NCI-H2196 treated with DMSO at 0.1 percent for 48 hours (cell line): ENCODE data around the gene ZNF471.

Experiments
- DNase-seq: peaks from one replicate; lab custom pipeline; 2025; ENCODE audit not compliant: unreplicated experiment; lab: John Stamatoyannopoulos, UW

ZNF471 gene

DNA sequence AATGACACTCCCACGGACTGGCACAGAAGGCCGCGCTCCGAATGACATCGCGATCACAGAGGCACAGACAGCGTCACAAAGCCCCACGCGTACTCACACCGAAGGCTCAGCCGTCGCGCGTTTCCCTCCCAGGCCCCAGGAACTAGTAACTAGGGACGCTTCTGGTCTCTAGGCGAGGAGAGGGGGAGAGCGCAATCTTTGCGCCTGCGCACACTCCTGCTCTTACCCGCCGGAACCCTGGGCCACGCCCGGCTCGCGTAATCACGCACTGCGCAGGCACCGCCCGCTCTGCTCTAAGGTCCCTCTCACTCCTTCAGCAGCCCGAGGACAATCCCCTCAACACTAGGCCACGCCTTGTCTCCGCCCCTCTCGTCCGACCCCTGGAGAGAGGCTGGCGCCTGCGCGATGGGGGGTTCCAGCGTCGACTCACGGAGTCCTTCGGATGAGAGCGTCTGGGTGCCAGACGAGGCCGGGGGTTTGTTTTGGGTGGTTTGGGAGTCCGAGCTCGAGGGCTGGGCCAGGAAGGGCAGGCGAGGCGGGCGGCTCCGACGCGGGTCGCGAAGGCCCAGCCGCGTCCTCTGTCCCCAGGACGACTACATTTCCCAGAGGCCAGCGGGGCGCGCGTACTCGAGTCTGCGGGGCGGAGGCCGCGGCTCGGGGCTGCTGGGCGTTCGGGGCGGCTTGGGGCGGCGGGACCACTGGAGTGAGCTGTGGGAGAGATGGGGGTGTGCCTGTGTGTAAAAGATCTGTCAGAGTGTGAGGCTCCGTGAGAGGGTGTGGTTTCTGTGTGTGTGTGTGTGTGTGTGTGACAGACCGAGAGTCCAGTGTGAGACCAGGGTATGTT lies at the start of gene ZNF471:
Gene ZNF471, plus strand, starts transcription at position 410 of the 844 bp plus-strand sequence. CDS start 3,717 bp downstream, outside the sequence.
- peak; percentile 96 for DNase-seq

DNA sequence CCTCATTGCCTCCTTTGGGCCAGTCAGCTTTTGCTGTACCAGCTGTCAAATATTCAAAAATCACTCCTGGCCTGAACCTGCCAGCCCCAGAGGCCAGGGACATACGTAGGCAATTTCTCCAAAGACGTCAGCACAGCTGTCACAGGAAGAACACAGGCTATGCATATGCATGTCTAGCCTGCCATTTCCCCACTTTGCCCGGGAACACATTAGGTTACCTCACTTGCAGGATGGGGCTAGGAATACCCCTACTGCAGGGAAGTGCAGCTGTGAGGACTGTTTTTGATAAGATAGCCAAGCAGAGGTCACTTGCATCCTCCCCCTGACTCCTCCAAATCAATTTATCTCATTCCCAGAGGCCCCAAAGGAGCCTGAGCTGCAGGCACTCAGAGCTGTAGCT lies 33.3 kb upstream of the ZNF471 start:
- DNase-seq, result no peak

DNA sequence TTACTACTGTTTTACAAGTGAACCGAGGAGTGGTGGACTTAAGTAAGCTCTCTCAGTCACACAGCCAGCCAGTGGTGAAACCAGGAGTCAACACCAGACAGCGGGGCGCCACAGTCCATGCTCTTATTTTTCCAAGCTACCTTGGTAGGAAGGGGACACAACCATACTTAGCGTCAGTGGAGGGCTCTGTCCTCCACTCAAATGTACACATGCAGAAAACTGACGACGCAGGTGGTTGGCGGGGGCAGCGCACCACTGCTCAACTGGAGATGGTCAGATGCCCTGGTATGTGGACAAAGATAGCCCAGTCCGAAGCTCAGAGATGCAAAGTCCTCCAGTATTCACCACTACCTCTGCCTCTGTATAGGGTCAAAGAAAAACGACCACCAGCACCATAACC lies 31.6 kb upstream of the ZNF471 start:
- DNase-seq, result no peak

DNA sequence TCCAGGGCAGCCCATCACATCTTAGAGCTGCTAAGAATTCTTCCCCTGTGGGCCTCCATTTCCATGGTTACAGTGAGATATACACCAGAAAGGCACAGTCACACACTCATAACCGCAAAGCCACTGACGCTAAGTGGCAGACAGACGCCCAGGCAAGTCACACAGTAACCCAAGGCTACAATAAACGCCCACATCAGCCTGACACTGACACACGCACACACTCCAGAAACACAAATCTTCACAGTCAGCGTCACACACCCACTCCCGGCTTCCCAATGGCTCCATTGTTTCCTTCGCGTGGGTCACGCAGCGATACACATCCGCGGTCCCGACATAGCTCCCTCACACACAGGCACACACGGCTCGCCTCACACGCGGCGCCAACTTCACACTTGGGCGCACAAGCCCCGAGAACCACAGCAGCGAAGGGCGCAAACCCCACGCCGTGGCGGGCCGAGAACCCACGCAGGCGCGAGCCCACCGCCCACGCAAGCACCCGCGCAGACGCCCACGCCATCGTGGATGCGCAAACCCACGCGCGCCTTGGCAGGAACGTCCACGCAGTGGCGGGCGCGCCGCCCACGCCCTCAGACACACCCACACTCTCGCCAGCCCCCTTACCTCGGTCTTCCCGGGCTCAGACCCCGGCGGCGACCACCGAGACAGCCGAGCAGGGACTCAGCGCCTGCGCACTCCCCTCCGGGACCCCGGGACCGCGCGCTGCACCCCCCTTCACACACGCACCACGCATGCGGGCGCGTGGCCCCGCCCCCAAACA lies 30.8 kb upstream of the ZNF471 start, which contains the start of gene ZNF667:
Gene ZNF667, minus strand, starts transcription at position 695 of the 778 bp plus-strand sequence. CDS start 14,975 bp downstream, outside the sequence.
- no peak for DNase-seq

DNA sequence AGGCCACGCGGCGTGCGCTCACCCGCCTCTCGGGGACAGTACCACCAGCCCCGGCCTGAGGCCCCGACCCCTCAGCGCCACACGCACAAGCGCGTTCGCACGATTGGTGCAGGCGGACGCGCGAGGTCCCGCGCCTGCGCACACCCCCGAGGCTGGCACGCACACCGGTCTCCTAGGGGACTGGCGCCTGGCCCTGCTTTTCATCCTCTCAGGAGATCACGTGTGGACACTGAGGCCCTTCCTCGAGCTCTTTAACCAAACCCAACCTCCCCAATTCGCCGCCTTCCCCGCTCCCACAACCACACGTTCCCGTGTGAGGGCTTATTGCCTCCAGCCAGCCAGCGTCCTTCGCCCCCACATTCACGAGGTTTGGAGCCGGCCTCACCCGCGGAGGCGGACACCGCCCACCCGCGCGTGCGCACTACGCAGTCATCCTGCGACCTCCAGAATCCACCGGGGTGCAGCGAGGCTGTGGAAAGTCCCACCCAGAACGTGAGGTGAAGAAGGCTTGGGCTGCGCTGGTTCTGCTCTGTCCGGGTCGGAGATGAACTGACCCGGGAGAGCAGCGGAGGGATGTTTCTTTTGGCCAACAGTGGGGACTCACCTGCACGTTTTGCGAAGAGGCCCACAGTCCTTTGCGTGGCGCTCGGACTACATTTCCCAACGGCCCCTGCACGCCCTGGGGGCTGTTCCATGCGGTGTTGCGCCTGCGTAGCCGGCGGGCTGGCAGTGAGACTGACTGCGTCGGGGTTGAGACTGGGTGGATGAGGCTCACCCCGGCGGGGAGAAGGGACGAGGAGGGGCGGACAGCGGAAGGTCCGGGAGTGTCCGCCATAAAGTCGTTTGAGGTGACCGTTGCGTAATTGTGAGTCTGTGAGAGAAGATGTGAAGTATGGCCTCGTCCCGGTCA lies 30.0 kb upstream of the ZNF471 start:
- peak; percentile 81 for DNase-seq

DNA sequence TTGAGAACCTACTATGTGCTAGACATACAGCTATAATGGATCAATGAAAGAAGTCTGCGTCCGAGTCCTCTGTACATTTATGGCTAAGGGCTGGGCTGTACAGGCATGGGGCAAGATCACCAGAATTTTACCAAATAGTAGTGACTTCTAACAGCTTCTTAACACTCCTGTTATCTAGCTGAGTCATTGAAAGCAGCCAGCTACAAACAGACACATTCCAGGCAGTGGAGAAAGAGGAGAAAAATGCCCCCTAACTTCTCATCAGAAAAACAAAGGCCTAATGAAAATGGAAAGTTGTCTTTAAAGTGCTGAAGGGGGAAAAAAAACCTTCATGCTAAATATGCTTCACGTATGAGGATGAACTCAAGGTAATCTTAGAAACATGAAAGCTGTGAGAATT lies 16.3 kb upstream of the ZNF471 start:
- DNase-seq, result no peak

DNA sequence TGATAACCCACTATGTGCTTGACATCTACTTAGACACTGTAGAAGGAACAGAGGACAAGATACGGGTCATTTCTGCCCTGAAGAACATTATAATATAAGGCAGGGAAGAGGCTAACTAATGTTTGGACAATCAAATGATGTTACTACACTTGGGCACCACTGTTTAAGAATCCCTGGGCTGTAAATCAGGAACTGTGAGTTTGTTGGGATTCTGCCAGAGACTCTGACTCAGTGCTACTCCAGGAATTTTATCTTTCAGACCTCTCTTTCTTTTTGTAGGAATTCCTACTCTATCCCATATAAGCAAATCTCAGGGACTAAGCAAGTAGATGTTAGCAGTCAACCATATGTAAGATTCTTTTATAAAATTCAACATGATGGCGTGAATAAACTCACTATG lies 3.1 kb upstream of the ZNF471 start:
- DNase-seq, result no peak

DNA sequence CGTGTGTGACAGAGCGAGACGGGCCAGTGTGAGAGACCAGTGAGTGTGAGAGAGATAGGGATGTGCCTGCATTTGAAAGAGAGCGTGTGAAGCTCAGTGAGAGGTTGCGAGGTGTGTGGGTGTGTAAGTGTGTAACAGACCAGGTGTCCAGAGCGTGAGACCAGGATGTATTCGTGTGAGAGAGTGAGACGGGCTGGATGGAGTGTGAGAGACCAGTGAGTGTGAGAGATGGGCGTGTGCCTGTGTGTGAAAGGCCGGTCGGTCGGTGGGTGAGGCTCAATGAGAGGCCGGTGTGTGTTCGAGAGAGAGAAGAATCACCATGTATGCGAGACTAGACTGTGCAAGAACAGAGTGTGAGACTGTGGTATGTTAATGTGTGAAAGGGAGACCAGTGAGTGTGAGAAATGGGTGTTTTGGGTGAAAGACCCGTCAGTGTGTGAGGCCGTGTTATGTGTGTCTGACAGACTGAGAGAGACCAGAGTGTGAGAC lies 679 bp downstream of the ZNF471 start:
- DNase-seq, result no peak

DNA sequence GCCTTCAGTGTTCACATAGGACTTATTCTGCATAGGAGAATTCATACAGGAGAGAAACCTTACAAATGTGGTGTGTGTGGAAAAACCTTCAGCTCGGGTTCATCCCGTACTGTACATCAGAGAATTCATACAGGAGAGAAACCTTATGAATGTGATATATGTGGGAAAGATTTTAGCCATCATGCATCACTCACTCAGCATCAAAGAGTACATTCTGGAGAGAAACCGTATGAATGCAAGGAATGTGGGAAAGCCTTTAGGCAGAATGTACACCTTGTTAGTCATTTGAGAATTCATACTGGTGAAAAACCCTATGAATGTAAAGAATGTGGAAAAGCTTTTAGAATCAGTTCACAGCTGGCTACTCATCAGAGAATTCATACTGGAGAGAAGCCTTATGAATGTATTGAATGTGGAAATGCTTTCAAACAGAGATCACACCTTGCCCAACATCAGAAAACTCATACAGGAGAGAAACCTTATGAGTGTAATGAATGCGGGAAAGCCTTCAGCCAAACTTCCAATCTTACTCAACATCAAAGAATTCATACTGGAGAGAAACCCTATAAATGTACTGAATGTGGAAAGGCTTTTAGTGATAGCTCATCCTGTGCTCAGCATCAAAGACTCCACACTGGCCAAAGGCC lies 17.7 kb downstream of the ZNF471 start:
- DNase-seq, result no peak

DNA sequence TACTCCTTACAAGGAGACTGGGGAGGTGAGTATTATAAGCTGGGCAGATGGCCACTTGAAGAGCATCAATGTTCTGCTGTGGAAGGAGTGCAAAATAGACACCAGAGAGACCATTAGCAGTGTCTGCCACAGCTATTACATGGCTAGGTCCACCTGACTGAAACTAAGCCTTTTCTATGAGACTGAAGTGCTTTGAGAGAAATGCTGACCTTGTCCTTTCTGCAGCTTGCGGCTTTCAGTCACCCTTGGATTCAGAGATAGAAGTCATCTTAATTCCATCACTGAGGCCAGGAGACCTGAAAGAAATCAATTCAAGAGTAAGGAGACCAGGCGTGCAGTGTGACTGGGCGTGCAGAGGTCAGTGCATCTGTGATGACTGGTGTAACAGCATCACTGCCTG lies 29.8 kb downstream of the ZNF471 start:
- no peak for DNase-seq

DNA sequence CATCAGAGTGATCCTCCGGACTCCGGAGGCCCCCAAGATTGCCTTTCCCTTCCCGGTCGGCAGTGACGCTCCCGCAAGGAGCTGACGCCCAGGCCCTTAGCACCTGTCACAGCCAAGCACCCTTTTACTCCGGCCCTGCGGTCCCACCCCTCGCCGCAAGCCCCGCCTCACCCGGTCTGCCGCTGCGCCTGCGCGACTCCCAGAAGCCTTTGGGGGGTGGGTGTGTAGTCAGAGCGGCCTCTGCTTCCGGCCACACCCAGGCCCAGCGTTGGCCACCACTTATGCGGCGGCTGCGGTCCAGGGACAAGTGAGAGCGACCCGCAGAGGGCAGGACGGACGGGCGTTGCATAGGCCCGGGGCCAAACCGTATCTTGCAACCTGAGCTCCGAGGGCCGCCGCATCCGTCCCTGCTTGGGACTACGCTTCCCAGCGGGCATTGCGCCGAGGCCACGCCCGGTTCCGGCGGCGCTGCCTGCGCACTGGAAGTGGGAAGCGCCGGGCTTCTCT lies 30.7 kb downstream of the ZNF471 start:
- peak; percentile 86 for DNase-seq

DNA sequence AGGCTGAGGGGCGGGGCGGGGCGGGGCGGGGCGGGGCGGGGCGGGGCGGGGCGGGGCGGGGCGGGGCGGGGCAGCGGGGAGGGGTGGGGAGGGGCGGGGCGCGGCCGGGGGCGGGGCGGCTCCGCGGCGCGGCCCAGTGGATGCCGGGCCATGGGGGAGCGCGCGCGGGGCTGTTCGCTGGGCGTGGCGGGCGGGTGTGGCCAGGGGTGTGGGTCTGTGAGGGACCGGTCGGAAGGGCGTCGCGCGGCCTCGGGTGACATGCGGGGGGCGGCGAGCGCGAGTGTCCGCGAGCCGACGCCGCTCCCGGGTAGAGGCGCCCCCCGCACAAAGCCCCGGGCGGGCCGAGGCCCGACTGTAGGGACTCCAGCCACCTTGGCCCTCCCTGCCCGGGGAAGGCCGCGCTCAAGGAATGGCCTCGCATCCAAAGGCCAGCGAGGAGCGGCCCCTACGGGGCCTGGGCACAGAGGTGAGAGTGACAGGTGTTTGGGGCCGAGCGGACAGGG lies 31.2 kb downstream of the ZNF471 start, which contains the start of gene ZFP28:
Gene ZFP28, plus strand, starts transcription at position 188 of the 503 bp plus-strand sequence. Its CDS starts 71 bp downstream, at position 259.
- peak; percentile 75 for DNase-seq

DNA sequence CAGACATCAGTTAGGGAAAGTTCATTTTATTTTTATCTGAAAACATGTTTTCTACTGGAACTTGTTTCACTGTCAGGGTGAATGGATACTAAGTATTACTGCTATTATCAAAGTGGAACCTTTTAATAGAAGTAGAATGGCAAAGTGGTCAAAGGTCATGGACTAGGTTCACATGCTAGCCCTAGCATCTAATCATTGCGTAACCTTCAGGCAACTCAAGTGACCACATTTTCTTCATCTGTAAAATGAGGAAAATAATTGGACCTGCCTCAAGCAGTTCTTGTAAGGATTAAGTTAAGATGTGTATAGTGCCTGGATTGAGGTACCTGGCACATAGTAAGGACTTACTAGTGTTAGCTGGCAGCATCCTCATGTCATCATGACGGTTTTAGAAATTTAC lies 36.1 kb downstream of the ZNF471 start:
- no peak for DNase-seq

DNA sequence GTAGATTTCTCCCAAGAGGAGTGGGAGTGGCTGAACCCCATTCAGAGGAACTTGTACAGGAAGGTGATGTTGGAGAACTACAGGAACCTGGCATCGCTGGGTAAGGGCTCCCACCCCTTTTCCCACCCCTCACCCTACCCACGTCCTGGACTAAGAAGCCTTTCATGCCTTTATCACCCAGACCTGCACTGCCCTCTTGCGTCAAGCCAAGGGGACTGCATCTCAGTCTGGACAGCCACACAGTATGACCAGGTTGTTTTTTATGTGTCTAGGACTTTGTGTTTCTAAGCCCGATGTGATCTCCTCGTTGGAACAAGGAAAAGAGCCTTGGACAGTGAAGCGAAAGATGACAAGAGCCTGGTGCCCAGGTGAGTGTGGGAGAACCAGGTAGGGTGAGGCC lies 39.9 kb downstream of the ZNF471 start:
- no peak for DNase-seq

DNA sequence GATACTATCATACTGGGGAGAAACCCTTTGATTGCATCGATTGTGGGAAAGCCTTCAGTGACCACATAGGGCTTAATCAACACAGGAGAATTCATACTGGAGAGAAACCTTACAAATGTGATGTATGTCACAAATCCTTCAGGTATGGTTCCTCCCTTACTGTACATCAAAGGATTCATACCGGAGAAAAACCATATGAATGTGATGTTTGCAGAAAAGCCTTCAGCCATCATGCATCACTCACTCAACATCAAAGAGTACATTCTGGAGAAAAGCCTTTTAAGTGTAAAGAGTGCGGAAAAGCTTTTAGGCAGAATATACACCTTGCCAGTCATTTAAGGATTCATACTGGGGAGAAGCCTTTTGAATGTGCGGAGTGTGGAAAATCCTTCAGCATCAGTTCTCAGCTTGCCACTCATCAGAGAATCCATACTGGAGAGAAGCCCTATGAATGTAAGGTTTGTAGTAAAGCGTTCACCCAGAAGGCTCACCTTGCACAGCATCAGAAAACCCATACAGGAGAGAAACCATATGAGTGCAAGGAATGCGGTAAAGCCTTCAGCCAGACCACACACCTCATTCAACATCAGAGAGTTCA lies 46.7 kb downstream of the ZNF471 start:
- no peak for DNase-seq

DNA sequence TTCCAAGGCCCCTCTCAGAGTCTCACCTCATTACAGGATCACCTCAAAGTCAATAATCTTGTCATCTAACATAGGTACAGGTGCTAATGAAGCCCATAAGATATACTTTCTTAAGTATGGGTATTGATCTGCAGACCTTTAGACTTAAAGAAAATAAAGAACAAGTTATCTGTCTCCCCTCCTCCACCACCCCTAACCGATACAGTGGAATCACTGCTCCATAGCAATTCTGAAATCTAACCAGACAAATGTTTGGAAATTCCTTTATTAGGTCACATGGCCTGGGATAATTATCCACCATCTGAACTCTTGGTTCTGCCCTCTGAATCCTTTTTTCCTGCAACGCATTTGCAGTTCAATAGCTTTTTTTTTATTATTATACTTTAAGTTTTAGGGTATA lies 55.1 kb downstream of the ZNF471 start:
- DNase-seq, result no peak

DNA sequence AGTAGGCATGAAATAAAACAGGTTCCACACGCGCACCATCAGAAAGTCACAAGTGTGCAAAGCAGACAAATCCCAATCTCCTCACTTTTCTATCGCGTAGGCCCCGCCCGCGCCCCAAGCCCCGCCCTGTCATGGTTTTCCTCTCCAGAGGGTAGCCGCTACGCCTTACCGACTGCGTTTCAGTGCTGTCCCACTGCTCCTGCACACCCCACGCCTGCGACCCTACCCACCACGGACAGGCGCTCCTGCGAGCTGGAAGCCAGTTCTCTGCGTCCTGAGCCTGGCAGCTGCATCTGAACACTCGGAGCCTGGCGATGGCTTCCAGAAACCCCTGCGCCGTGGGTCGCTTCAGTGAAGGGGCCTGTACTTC lies 59.2 kb downstream of the ZNF471 start:
- DNase-seq, result peak; percentile 28

DNA sequence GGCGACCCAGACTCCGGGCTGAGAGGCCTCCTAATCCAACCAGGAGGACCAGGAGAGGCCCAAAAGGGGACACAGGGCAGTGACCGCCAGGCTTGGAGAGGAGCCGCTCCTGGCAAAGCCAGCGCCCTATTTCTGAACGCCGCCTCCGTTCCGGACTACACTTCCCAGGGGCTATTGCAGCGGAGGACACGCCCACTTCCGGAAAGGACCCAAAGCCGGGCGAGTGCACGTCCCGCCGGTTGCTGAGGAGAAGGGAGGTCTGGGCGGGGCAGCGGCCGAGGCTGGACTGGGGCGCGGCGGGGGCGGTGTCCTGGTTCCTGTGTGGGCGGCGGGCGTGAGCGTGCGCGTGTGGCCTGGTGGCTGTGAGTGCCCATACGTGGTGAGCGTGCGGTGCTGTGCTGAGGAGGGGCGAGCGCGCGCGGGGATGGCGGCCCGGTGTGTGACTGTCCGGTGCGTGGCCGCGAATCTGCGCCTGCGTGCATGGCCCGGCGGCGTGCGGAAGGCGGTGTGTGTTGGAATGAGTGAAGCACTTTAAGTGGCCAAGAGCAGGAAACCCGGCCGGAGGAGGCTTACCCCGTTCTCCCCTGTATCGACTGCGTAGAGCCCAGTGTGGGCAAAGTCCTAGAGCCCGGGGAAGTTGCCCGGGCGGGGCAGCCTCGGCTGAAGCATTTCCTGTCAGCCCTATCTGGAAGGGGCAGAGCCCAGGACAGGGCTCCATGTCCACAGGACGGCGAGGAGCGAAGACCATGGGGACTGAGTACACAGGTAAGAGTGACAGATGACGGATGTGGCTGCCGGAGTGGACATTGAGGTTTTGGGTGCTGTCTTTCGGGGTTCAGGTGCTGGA lies 59.8 kb downstream of the ZNF471 start, which contains the start of gene ZNF470:
Gene ZNF470, plus strand, starts transcription at position 195 of the 847 bp plus-strand sequence. CDS start 2,844 bp downstream, outside the sequence.
- peak; percentile 87 for DNase-seq
